Erythroblast (primary cell): ENCODE measurements around the gene IL25.

ENCODE experiments used
- GATA1 ChIP-seq: IDR thresholded peaks from 2 replicates; pipeline ENCODE4 v1.6.1; 2011; ENCODE audit warnings: low read depth, mild to moderate bottlenecking, control low read depth, low read length, moderate library complexity
- POLR2A ChIP-seq: IDR thresholded peaks from 2 replicates; pipeline ENCODE4 v1.6.1; 2011; ENCODE audit warnings: mild to moderate bottlenecking, low read length

DNA sequence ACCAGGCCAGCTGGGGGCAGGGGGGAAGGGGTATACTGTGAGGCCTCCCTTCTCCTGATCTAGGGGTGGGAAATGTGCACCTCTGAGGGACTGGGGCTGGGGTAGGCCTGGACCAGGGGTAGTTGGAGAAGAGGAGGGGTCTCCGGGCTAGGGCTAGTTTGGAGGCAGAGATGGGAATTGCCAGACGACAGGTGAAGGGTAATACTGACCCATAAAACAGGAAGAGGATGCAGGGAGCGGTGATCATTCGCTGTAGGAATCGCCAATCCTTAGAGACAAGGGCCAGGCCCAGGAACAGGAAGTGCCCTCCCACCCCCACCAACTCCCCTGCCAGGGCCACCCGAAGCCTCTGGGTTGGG, 24.3 kb upstream of the IL25 start:
- no peak for TF ChIP-seq POLR2A
- TF ChIP-seq GATA1: no peak
